Measurements from ENCODE around the gene MT1A.

The MT1A gene

DNA sequence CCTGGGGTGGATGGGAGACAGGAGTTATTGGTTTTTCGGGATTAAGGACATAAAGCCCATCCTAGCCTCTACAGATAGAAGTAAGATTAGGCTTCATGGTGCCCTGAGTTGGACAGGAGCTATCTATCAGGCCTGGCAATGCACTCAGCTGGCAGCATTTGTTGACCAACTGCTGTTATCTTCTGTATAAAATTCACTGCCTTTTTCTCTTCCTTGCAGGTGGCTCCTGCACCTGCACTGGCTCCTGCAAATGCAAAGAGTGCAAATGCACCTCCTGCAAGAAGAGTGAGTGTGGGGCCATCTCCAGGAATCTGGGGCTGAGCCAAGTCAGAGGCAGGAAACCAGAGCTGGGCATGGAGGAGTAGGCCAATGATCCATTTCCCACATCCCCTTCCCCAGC, 579 bp downstream of the MT1A start:
- H3K27ac ChIP-seq (ENCODE audit: low read depth in 2 of 2, low read length in 2 of 2), result peak overlapping the region in 1 of 2 donors; percentile 40
- peaks cover 22 to 32% of the 10 kb centered on the region in 2 donors for H3K27me3 ChIP-seq (ENCODE audit: control insufficient read depth in 2 of 2, insufficient read depth in 2 of 2, low read length in 2 of 2)
- H3K4me1 ChIP-seq (ENCODE audit: control insufficient read depth in 2 of 2, insufficient read depth in 2 of 2, low read length in 2 of 2), result peaks cover 23 to 25% of the 10 kb centered on the region in 2 donors
- no peak overlapping the region for H3K4me3 ChIP-seq (ENCODE audit: low read length in 2 of 2)
- peak overlapping the region in 1 of 2 donors; percentile 33 for H3K9ac ChIP-seq (ENCODE audit: low read depth in 1 of 2, low read length in 2 of 2)
- no peaks in the 10 kb centered on the region for H3K9me3 ChIP-seq (ENCODE audit: control insufficient read depth in 2 of 2, low read length in 2 of 2)
- H3K36me3 ChIP-seq (ENCODE audit: control insufficient read depth in 2 of 2, insufficient read depth in 2 of 2, low read length in 2 of 2), result no peaks in the 10 kb centered on the region

DNA sequence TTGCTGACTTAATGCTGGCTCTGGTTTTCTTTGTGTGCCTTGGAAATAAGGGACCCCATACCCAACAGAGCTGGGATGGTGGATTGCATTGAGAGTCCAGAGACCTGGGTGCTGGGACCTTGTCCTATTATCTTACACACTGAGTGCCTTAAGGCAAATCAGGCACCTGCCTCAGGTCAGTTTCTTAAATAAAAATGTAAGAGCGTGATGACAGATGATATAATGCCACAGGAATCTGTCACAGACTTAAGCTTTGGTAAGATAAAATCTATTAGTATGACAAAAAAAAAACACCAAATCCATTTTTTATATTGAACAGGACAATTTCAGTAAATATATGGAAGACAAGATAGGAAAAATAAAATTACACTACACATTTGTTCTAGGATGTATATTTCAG, 1.6 kb downstream of the MT1A start:
- Histone ChIP-seq H3K4me1 (ENCODE audit: control insufficient read depth in 2 of 2, insufficient read depth in 2 of 2, low read length in 2 of 2) (peaks cover 24 to 25% of the 10 kb centered on the region in 2 donors), H3K4me3 (ENCODE audit: low read length in 2 of 2) (no peak overlapping the region), H3K27me3 (ENCODE audit: control insufficient read depth in 2 of 2, insufficient read depth in 2 of 2, low read length in 2 of 2) (peaks cover 18 to 27% of the 10 kb centered on the region in 2 donors), H3K9me3 (ENCODE audit: control insufficient read depth in 2 of 2, low read length in 2 of 2) (no peaks in the 10 kb centered on the region), H3K36me3 (ENCODE audit: control insufficient read depth in 2 of 2, insufficient read depth in 2 of 2, low read length in 2 of 2) (no peaks in the 10 kb centered on the region), H3K9ac (ENCODE audit: low read depth in 1 of 2, low read length in 2 of 2) (no peak overlapping the region), H3K27ac (ENCODE audit: low read depth in 2 of 2, low read length in 2 of 2) (no peak overlapping the region)

DNA sequence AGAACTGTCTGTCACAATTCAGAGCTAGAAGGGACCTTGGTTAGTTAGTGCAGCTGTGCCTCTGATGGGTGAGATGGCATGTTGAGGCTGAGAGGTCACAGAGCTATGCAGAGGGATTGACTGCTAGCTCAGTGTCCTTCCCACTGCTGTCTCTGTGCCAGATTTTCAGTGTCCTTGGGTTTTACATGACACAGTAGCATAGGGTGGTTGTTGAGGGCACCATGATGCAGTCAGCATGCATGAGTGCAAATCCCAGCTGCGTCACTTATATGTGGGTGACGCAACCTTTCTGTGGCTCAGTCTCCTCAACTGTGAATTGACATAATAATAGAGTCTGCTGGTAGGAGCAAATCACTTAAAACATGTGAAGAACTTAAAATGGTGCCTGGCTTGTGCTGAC, 2.7 kb downstream of the MT1A start:
- Histone ChIP-seq H3K4me1 (ENCODE audit: control insufficient read depth in 2 of 2, insufficient read depth in 2 of 2, low read length in 2 of 2) (peaks cover 24 to 25% of the 10 kb centered on the region in 2 donors), H3K27ac (ENCODE audit: low read depth in 2 of 2, low read length in 2 of 2) (no peak overlapping the region), H3K27me3 (ENCODE audit: control insufficient read depth in 2 of 2, insufficient read depth in 2 of 2, low read length in 2 of 2) (peaks cover 15 to 22% of the 10 kb centered on the region in 2 donors)

DNA sequence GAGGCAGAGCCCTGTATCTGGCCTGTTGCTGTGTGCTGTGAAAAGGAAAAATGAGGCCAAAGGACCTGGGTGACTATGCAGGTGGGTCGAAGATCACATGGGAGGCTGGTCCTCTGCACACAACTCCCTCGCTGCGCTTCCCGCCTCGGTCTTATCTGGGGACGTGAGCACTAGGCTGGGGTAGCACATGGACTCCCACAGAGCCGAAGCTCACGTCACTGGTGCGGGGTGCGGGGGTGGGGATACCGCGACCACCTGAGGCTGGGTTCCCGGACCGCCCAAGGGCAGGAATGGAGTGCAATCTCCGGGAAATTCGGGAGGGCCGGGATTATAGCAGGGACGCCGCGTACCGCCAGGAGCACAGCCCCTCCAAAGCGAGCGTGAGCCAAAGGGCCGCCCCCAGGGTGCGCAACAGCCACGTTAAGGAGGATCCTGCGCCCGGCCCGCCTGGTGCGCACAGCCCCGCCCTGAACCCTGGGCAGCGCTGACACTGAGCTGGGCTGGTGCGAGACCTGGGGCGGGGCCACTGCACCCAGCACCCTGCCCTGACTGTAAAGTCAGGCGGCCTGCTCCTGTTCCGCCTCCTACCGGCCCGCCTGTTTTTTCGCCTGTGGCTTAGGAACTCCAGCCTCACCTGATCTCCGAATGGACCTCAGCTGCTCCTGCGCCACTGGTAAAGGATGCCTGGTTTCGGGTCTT, 4.8 kb downstream of the MT1A start:
- H3K9ac ChIP-seq (ENCODE audit: low read depth in 1 of 2, low read length in 2 of 2), result peak overlapping the region; percentile 72
- peaks cover 26 to 33% of the 10 kb centered on the region in 2 donors for H3K4me1 ChIP-seq (ENCODE audit: control insufficient read depth in 2 of 2, insufficient read depth in 2 of 2, low read length in 2 of 2)
- no peaks in the 10 kb centered on the region for H3K9me3 ChIP-seq (ENCODE audit: control insufficient read depth in 2 of 2, low read length in 2 of 2)
- H3K27me3 ChIP-seq (ENCODE audit: control insufficient read depth in 2 of 2, insufficient read depth in 2 of 2, low read length in 2 of 2), result peaks cover 3 to 16% of the 10 kb centered on the region in 2 donors
- H3K36me3 ChIP-seq (ENCODE audit: control insufficient read depth in 2 of 2, insufficient read depth in 2 of 2, low read length in 2 of 2), result no peaks in the 10 kb centered on the region
- peak overlapping the region; percentile 57 to 63 for H3K4me3 ChIP-seq (ENCODE audit: low read length in 2 of 2)
- peak overlapping the region; percentile 6 to 49 for H3K27ac ChIP-seq (ENCODE audit: low read depth in 2 of 2, low read length in 2 of 2)

More for the DNA sequence above, 2.7 kb downstream of the MT1A start:
- H3K36me3 ChIP-seq (ENCODE audit: control insufficient read depth in 2 of 2, insufficient read depth in 2 of 2, low read length in 2 of 2), result no peaks in the 10 kb centered on the region
- no peak overlapping the region for H3K9ac ChIP-seq (ENCODE audit: low read depth in 1 of 2, low read length in 2 of 2)
- H3K9me3 ChIP-seq (ENCODE audit: control insufficient read depth in 2 of 2, low read length in 2 of 2), result no peaks in the 10 kb centered on the region
- no peak overlapping the region for H3K4me3 ChIP-seq (ENCODE audit: low read length in 2 of 2)

DNA sequence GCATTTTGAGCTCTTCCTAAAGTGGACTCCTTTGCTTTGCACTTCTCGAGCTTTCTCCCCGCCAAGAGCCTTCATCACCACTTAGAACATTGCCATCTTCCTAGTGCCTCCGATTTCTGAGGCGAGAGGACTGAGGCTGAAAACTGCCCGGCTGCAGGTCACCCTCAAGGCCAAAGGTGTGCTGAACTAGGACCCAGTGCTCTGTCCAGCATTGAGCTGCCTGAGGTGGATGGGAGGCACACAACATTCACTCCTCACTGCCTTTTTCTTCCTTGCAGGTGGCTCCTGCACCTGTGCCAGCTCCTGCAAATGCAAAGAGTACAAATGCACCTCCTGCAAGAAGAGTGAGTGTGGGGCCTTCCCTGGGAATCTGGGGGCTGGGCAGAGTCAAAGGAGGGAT, 5.4 kb downstream of the MT1A start:
- Histone ChIP-seq H3K9ac (ENCODE audit: low read depth in 1 of 2, low read length in 2 of 2) (peak overlapping the region; percentile 72), H3K4me1 (ENCODE audit: control insufficient read depth in 2 of 2, insufficient read depth in 2 of 2, low read length in 2 of 2) (peaks cover 26 to 33% of the 10 kb centered on the region in 2 donors), H3K36me3 (ENCODE audit: control insufficient read depth in 2 of 2, insufficient read depth in 2 of 2, low read length in 2 of 2) (no peaks in the 10 kb centered on the region), H3K27me3 (ENCODE audit: control insufficient read depth in 2 of 2, insufficient read depth in 2 of 2, low read length in 2 of 2) (peaks cover 3 to 16% of the 10 kb centered on the region in 2 donors), H3K27ac (ENCODE audit: low read depth in 2 of 2, low read length in 2 of 2) (peak overlapping the region; percentile 4 to 32), H3K4me3 (ENCODE audit: low read length in 2 of 2) (peak overlapping the region in 1 of 2 donors; percentile 57), H3K9me3 (ENCODE audit: control insufficient read depth in 2 of 2, low read length in 2 of 2) (no peaks in the 10 kb centered on the region)

DNA sequence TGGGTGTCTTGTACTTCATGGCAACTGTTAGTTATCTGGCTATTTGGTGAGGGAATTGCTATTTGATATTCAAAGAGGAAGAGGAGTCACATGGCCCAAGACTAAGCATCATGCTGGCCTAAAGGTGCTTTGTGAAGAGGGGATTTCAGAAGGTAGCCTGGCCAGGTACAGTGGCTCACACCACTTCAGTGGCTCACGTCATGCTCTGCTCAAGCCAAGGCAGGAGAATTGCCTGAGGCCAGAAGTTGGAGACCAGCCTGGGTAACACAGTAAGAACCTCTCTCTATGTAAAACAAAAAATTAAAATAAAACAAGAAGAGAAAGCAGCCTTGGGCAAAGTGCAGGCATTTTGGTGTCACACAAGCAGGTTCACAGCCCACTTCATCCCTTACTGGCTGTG, 6.8 kb downstream of the MT1A start:
- H3K9ac ChIP-seq (ENCODE audit: low read depth in 1 of 2, low read length in 2 of 2), result no peak overlapping the region
- H3K36me3 ChIP-seq (ENCODE audit: control insufficient read depth in 2 of 2, insufficient read depth in 2 of 2, low read length in 2 of 2), result no peaks in the 10 kb centered on the region
- H3K4me1 ChIP-seq (ENCODE audit: control insufficient read depth in 2 of 2, insufficient read depth in 2 of 2, low read length in 2 of 2), result peaks cover 32 to 35% of the 10 kb centered on the region in 2 donors
- H3K4me3 ChIP-seq (ENCODE audit: low read length in 2 of 2), result no peak overlapping the region
- no peaks in the 10 kb centered on the region for H3K9me3 ChIP-seq (ENCODE audit: control insufficient read depth in 2 of 2, low read length in 2 of 2)
- peaks cover 0 to 16% of the 10 kb centered on the region in 2 donors for H3K27me3 ChIP-seq (ENCODE audit: control insufficient read depth in 2 of 2, insufficient read depth in 2 of 2, low read length in 2 of 2)
- H3K27ac ChIP-seq (ENCODE audit: low read depth in 2 of 2, low read length in 2 of 2), result no peak overlapping the region

DNA sequence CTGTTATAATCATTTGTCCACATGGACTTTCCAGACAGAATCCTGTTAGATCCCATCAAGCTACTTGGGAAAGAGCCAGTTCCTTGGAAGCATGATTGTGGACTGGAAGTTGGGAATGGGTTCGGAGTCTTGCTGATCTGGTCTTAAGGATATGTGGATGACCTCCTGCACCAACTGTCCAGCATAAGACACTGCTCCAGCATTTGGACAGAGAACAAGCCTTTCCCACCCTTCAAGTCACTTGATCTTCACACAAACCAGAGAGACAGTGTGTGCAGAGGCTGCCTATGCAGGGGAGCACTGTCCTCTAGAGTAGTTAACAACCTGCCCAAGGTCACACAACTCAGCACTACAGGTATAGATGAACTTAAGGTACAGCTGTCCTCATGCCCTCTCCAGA, 7.4 kb downstream of the MT1A start:
- Histone ChIP-seq H3K4me3 (ENCODE audit: low read length in 2 of 2) (no peak overlapping the region), H3K27me3 (ENCODE audit: control insufficient read depth in 2 of 2, insufficient read depth in 2 of 2, low read length in 2 of 2) (peaks cover 0 to 16% of the 10 kb centered on the region in 2 donors), H3K9ac (ENCODE audit: low read depth in 1 of 2, low read length in 2 of 2) (no peak overlapping the region), H3K36me3 (ENCODE audit: control insufficient read depth in 2 of 2, insufficient read depth in 2 of 2, low read length in 2 of 2) (no peaks in the 10 kb centered on the region), H3K4me1 (ENCODE audit: control insufficient read depth in 2 of 2, insufficient read depth in 2 of 2, low read length in 2 of 2) (peaks cover 32 to 35% of the 10 kb centered on the region in 2 donors), H3K9me3 (ENCODE audit: control insufficient read depth in 2 of 2, low read length in 2 of 2) (no peaks in the 10 kb centered on the region), H3K27ac (ENCODE audit: low read depth in 2 of 2, low read length in 2 of 2) (no peak overlapping the region)

DNA sequence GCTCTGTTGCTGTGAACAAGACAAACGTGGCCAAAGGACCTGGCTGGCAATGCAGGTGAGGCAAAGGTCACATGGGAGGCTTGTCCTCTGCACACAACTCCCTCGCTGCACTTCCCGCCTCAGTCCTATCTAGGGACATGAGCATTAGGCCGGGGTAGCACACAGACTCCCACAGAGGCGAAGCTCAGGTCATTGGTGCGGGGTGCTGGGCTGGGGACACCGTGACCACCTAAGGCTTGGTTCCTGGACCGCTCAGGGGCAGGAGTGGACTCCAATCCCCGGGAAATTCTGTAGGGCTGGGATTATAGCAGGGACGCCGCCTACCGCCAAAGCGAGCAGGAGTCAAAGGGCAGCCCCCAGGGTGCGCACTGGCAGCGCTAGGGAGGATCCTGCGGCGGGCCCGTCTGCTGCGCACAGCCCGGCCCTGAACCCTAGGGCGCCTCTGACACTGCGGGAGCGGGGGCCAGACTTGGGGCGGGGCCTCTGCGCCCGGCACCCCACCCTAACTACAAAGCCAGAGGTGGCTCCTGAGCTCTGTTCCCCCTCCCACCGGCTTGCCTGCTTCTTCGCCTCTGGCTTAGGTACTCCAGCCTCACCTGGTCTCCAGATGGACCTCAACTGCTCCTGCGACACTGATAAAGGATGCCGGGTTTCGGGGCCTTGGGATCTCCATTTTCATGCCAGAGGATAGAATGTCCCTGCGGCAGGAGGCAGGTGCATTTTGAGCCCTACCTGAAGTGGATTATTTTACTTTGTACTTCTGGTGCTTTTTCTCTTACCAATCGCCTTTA, 9.4 kb downstream of the MT1A start:
- peaks cover 29 to 33% of the 10 kb centered on the region in 2 donors for H3K4me1 ChIP-seq (ENCODE audit: control insufficient read depth in 2 of 2, insufficient read depth in 2 of 2, low read length in 2 of 2)
- H3K4me3 ChIP-seq (ENCODE audit: low read length in 2 of 2), result peak overlapping the region in 1 of 2 donors; percentile 13
- H3K36me3 ChIP-seq (ENCODE audit: control insufficient read depth in 2 of 2, insufficient read depth in 2 of 2, low read length in 2 of 2), result no peaks in the 10 kb centered on the region
- peaks cover 0 to 12% of the 10 kb centered on the region in 2 donors for H3K27me3 ChIP-seq (ENCODE audit: control insufficient read depth in 2 of 2, insufficient read depth in 2 of 2, low read length in 2 of 2)
- peak overlapping the region; percentile 57 to 68 for H3K27ac ChIP-seq (ENCODE audit: low read depth in 2 of 2, low read length in 2 of 2)
- peak overlapping the region; percentile 21 to 29 for H3K9ac ChIP-seq (ENCODE audit: low read depth in 1 of 2, low read length in 2 of 2)
- H3K9me3 ChIP-seq (ENCODE audit: control insufficient read depth in 2 of 2, low read length in 2 of 2), result no peaks in the 10 kb centered on the region

DNA sequence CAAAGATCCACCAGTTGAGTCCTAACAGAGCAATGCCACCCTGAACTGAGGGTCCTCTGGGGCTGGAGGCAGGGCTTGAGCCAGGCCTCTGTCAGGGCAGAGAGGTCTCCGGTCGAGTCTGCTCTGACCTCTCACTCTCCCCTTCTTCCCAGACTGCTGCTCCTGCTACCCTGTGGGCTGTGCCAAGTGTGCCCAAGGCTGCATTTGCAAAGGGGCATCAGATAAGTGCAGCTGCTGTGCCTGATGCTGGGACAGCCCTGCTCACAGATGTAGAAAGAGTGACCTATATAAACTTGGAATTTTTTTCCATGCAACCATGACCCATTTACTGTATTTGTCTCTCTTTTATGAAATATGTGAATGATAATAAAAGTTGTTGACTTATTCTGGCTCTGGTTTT, 10.8 kb downstream of the MT1A start:
- no peaks in the 10 kb centered on the region for H3K9me3 ChIP-seq (ENCODE audit: control insufficient read depth in 2 of 2, low read length in 2 of 2)
- H3K4me1 ChIP-seq (ENCODE audit: control insufficient read depth in 2 of 2, insufficient read depth in 2 of 2, low read length in 2 of 2), result peaks cover 20 to 22% of the 10 kb centered on the region in 2 donors
- H3K27me3 ChIP-seq (ENCODE audit: control insufficient read depth in 2 of 2, insufficient read depth in 2 of 2, low read length in 2 of 2), result peaks cover 0 to 12% of the 10 kb centered on the region in 2 donors
- no peaks in the 10 kb centered on the region for H3K36me3 ChIP-seq (ENCODE audit: control insufficient read depth in 2 of 2, insufficient read depth in 2 of 2, low read length in 2 of 2)
- peak overlapping the region in 1 of 2 donors; percentile 44 for H3K27ac ChIP-seq (ENCODE audit: low read depth in 2 of 2, low read length in 2 of 2)
- H3K9ac ChIP-seq (ENCODE audit: low read depth in 1 of 2, low read length in 2 of 2), result no peak overlapping the region
- H3K4me3 ChIP-seq (ENCODE audit: low read length in 2 of 2), result no peak overlapping the region

DNA sequence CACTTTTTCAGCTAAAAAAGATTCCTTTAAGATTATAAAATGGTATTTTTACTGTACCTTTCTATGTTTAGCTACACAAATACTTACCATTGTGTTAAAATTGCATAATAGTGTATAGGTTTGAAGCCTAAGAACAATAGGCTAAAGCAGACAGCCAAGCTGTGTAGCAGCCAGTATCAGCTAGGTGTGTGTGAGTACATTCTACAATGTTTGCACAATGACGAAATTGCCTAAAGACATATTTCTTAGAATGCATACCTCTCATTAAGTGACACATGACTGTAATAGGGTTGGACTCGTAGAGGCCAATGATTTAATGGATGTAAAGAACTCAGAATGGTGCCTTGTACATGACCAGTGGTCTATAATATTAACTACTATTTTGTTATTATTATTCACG, 11.4 kb downstream of the MT1A start:
- H3K9ac ChIP-seq (ENCODE audit: low read depth in 1 of 2, low read length in 2 of 2), result peak overlapping the region; percentile 12 to 17
- H3K4me3 ChIP-seq (ENCODE audit: low read length in 2 of 2), result no peak overlapping the region
- peak overlapping the region; percentile 4 to 44 for H3K27ac ChIP-seq (ENCODE audit: low read depth in 2 of 2, low read length in 2 of 2)
- peaks cover 0 to 12% of the 10 kb centered on the region in 2 donors for H3K27me3 ChIP-seq (ENCODE audit: control insufficient read depth in 2 of 2, insufficient read depth in 2 of 2, low read length in 2 of 2)
- H3K36me3 ChIP-seq (ENCODE audit: control insufficient read depth in 2 of 2, insufficient read depth in 2 of 2, low read length in 2 of 2), result no peaks in the 10 kb centered on the region
- peaks cover 20 to 22% of the 10 kb centered on the region in 2 donors for H3K4me1 ChIP-seq (ENCODE audit: control insufficient read depth in 2 of 2, insufficient read depth in 2 of 2, low read length in 2 of 2)
- no peaks in the 10 kb centered on the region for H3K9me3 ChIP-seq (ENCODE audit: control insufficient read depth in 2 of 2, low read length in 2 of 2)
